Esophagus squamous epithelium (tissue), 5 donors: Measurements from ENCODE around the gene PREX1. TPM values are rescaled to one million over a fixed set of nuclear protein-coding genes. Genes with fewer than 3 reads are reported as not detected.
"Not testable (repeated sequence)": the region's sequence is repeated elsewhere in the genome, so short reads cannot be mapped to it uniquely, and the experiment has no call there.

Experiments used
- DNase-seq: peaks from one replicate; lab custom pipeline; 2025; lab: John Stamatoyannopoulos, UW
- H3K27ac ChIP-seq, 4 donors: fragments of 200-600 bp; sonication (generic); one replicate each; pipeline ENCODE4 v1.5.1; 2016 to 2019; ENCODE audit warnings: mild to moderate bottlenecking in 1 of 4
- H3K27me3 ChIP-seq, 4 donors: fragments of 200-600 bp; sonication (generic); 1 replicate in 3 of 4; 2 replicates in 1 of 4; pipeline versions ENCODE4 v1.5.1 to v1.6.0; 2017 to 2021; ENCODE audit warnings: antibody characterized with exemption in 1 of 4
- H3K36me3 ChIP-seq, 3 donors: fragments of 200-600 bp; sonication (generic); one replicate each; pipeline ENCODE4 v1.5.1; 2016 to 2019
- H3K4me1 ChIP-seq, 3 donors: fragments of 200-600 bp; sonication (generic); one replicate each; pipeline ENCODE4 v1.5.1; 2017 to 2019
- H3K4me3 ChIP-seq, 4 donors: fragments of 200-600 bp; sonication (generic); 1 replicate in 3 of 4; 2 replicates in 1 of 4; pipeline ENCODE4 v1.5.1; 2016 to 2019; ENCODE audit warnings: mild to moderate bottlenecking in 2 of 4, moderate library complexity in 1 of 4
- H3K9me3 ChIP-seq, 3 donors: fragments of 200-600 bp; sonication (generic); one replicate each; pipeline ENCODE4 v1.5.1; 2016 to 2019
- CTCF ChIP-seq, 6 experiments: fragments of 450-650 bp in 4 of 6; fragments of 200-600 bp in 2 of 6; sonication (generic) in 2 of 6; IDR thresholded peaks; one replicate each; pipeline ENCODE4 v1.5.1; 2016 to 2019; ENCODE audit warnings: antibody characterized with exemption in 6 of 6, mild to moderate bottlenecking in 4 of 6, moderate library complexity in 4 of 6
- POLR2A ChIP-seq, 4 donors: fragments of 450-650 bp; IDR thresholded peaks; one replicate each; pipeline ENCODE4 v1.6.1; 2017; ENCODE audit warnings: antibody characterized with exemption in 4 of 4, mild to moderate bottlenecking in 4 of 4, moderate library complexity in 3 of 4
- WGBS, 2 donors: methylation state at CpG; one replicate each; pipeline ENCODE4 v1.1.5; 2018; 5-methylcytosine and 5-hydroxymethylcytosine counted together
- intact Hi-C: fragments of 100-400 bp; cut with DNase I; formaldehyde crosslinking; loops from one replicate; pipeline ENCODE4 v1.15.0; 2022
- total RNA-seq, 4 donors: library from RNA; depleted of rRNA; stranded (reverse); fragments of >200 nt; gene quantifications; one replicate each; pipeline ENCODE4 v1.1.0, GENCODE V29; 2016
- donor health status: DM: yes; HTN: yes; CAD: no.

Gene PREX1
- total RNA-seq, 4 donors from 2014 or later = 4.9 to 25.9 (median 8.9) TPM

- no peaks in the 10 kb centered on the region for H3K27me3 ChIP-seq
- WGBS, 2 donors = 61 to 67% methylated on average over 8 to 11 of the region's 12 CpGs
- peaks cover 0 to 30% (median 14%) of the 10 kb centered on the region in 3 donors for H3K4me1 ChIP-seq
- intact Hi-C loops = no loop called here
- TF ChIP-seq CTCF (IDR thresholded peaks at IDR 0.05) = no peak
- TF ChIP-seq POLR2A (IDR thresholded peaks at IDR 0.05) = no peak
- peak overlapping the region; percentile 11 to 78 (median 43) for H3K27ac ChIP-seq
- no peaks in the 10 kb centered on the region for H3K9me3 ChIP-seq
- no peaks in the 10 kb centered on the region for H3K36me3 ChIP-seq
- no peak overlapping the region for H3K4me3 ChIP-seq
- no peak for DNase-seq
Measured at GRCh38 chr20:48761023-48761785, 66.6 kb downstream of the PREX1 start.

- DNase-seq = no peak
Measured at GRCh38 chr20:48760403-48760983, 67.3 kb downstream of the PREX1 start.

GRCh38 chr20:48759631-48760245, 68.1 kb downstream of the PREX1 start:
- Histone ChIP-seq H3K36me3 (no peaks in the 10 kb centered on the region), H3K4me1 (peaks cover 0 to 30% (median 12%) of the 10 kb centered on the region in 3 donors), H3K4me3 (no peak overlapping the region), H3K27ac (peak overlapping the region in 2 of 4 donors; percentile 19 to 65), H3K9me3 (no peaks in the 10 kb centered on the region), H3K27me3 (no peaks in the 10 kb centered on the region)
- DNase-seq = no peak
- TF ChIP-seq POLR2A (IDR thresholded peaks at IDR 0.05) (no peak), CTCF (IDR thresholded peaks at IDR 0.05) (no peak)
- 67 to 70% methylated on average over 6 to 7 of the region's 7 CpGs for WGBS, 2 donors
- intact Hi-C loops = no loop called here

More at GRCh38 chr20:48760403-48760983, 67.3 kb downstream of the PREX1 start:
- WGBS, 2 donors = 30 to 39% methylated on average over 8 of the region's 8 CpGs
- Histone ChIP-seq H3K36me3 (no peaks in the 10 kb centered on the region), H3K27ac (peak overlapping the region; percentile 11 to 78 (median 43)), H3K4me1 (peaks cover 0 to 30% (median 12%) of the 10 kb centered on the region in 3 donors), H3K4me3 (peak overlapping the region in 1 of 4 donors; percentile 12), H3K9me3 (no peaks in the 10 kb centered on the region), H3K27me3 (no peaks in the 10 kb centered on the region)
- TF ChIP-seq POLR2A (IDR thresholded peaks at IDR 0.05) = peak in 1 of 4 donors; percentile 25
- no peak for TF ChIP-seq CTCF (IDR thresholded peaks at IDR 0.05)
- intact Hi-C loops = no loop called here

GRCh38 chr20:48758206-48758820, 69.5 kb downstream of the PREX1 start:
- Histone ChIP-seq H3K27ac (peak overlapping the region in 1 of 4 donors; percentile 33), H3K4me3 (no peak overlapping the region), H3K36me3 (no peaks in the 10 kb centered on the region), H3K9me3 (no peaks in the 10 kb centered on the region), H3K27me3 (no peaks in the 10 kb centered on the region), H3K4me1 (peaks cover 0 to 26% (median 12%) of the 10 kb centered on the region in 3 donors)
- WGBS, 2 donors = 61 to 85% methylated on average over 11 to 16 of the region's 16 CpGs
- TF ChIP-seq POLR2A (IDR thresholded peaks at IDR 0.05) (no peak), CTCF (IDR thresholded peaks at IDR 0.05) (no peak)
- intact Hi-C loops = no loop called here
- no peak for DNase-seq

- H3K4me3 ChIP-seq, H3K27ac ChIP-seq, H3K9me3 ChIP-seq, H3K36me3 ChIP-seq, H3K27me3 ChIP-seq, intact Hi-C loops, DNase-seq: not testable (repeated sequence)
- H3K4me1 ChIP-seq = peaks cover 0 to 27% (median 17%) of the 10 kb centered on the region in 3 donors
- 78 to 91% methylated on average over 4 to 6 of the region's 6 CpGs for WGBS, 2 donors
Measured at GRCh38 chr20:48756774-48757173, 71.0 kb downstream of the PREX1 start.
